Lower leg skin (tissue), 3 donors: Measurements from ENCODE around the gene ZNF524.

Experiments
- CTCF ChIP-seq, 3 donors: fragments of 450-650 bp; IDR thresholded peaks; one replicate each; pipeline ENCODE4 v1.5.1; 2016; ENCODE audit warnings: antibody characterized with exemption in 3 of 3, mild to moderate bottlenecking in 3 of 3, moderate library complexity in 2 of 3
- POLR2A ChIP-seq, 2 donors: fragments of 450-650 bp; IDR thresholded peaks; one replicate each; pipeline ENCODE4 v1.6.1; 2016 to 2017; ENCODE audit warnings: antibody characterized with exemption in 2 of 2, mild to moderate bottlenecking in 1 of 2, moderate library complexity in 1 of 2

GRCh38 chr19:55581823-55582223 lies 18.3 kb upstream of the ZNF524 start:
- TF ChIP-seq CTCF (IDR thresholded peaks at IDR 0.05): no peak
- TF ChIP-seq POLR2A (IDR thresholded peaks at IDR 0.05): no peak
